Stimulated activated CD8-positive, alpha-beta memory T cell treated with anti-CD3 and anti-CD28 coated beads, Interleukin-4, amount 100 ng/mL, for 48 hours (primary cell): ENCODE results near the gene CIB1.
"Not testable (repeated sequence)": the region's sequence is repeated elsewhere in the genome, so short reads cannot be mapped to it uniquely, and the experiment has no call there.

Experiments used
- DNase-seq: peaks from one replicate; pipeline ENCODE4 v3.0.0-alpha.2; 2020

Gene CIB1

DNA sequence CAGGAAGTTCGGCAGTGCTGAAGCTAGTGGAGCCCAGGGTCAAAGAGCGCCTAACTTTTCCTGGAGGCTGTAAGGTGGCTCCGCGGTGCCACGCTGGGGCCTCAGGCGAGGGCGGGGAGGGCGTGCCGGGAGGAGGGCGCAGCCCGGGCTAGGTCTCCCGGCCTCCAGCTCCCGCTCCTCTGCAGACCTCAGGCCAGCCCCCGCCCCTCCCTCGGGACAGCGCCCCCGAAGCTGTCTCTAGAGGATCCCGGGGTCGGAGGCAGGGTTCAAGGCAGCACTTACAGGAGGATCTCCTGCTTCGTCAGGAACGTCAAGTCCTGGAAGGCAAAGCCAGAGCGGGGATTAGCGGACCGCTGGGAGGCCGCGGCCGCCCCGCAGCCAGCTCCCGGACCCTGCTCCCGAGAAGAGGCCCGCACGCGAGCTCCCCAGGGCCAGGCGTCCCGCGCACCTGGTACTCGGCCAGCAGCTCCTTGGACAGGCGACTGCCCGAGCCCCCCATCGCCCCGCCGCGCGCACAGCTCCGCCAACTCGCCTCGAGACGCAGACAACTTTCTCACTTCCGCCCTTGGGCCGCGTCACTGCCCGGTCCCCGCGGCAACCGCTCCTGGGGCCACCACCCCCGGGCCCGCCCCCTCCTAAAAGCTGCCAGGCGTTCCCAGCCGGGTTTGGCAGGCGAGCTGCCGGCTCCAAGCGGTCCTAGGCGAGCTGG lies at the start of gene CIB1:
TSS of gene CIB1 (minus strand) at position 555 of the 709 bp plus-strand sequence. CDS start at position 499, 56 bp downstream.
- peak; percentile 97 for DNase-seq

DNA sequence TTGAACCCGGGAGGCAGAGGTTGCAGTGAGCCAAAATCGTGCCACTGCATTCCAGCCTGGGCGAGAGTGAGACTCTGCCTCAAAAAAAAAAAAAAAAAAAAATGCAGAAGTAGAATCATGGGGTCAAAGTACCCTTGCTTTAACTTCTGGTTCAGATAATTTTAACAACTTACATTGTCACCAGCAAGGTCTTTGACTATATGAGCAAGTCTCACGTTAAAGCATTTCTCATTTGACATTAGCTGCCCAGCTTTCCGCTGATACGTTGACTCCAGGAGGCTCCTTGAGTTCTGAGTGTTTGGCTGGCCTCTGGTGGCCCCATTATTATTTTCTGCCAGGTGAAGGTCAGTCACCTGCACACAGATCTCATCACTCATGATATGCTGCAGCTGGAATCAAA lies 47.9 kb upstream of the CIB1 start:
- not testable (repeated sequence) for DNase-seq

DNA sequence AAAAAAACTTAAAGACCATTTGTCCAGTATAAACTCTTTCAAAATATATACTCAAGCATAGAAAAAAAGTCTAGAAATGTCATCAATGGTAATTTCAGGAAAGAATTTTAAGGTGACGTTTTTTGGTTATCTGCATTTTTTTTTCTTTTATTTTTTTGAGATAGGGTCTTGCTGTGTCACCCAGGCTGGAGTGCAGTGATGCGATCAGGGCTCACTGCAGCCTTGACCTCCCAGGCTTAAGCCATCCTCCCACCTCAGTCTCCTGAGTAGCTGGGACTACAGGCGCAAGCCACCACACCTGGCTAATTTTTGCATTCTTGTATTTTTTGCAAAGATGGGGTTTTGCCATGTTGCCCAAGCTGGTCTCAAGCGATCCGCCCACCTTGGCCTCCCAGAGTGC lies 47.0 kb upstream of the CIB1 start:
- not testable (repeated sequence) for DNase-seq

DNA sequence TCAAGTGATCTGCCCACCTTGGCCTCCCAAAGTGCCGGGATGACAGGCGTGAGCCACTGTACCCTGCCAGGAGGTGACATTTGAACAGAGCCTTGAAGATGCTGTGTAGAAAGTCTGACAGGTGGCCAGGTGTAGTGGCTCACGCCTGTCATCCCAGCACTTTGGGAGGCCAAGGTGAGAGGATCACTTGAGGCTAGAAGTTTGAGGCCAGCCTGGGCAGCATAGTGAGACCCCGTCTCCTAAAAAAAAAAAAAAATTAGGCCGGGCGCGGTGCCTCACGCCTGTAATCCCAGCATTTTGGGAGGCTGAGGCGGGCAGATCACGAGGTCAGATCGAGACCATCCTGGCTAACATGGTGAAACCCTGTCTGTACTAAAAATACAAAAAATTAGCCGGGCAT lies 44.7 kb upstream of the CIB1 start:
- DNase-seq = peak; percentile 7

DNA sequence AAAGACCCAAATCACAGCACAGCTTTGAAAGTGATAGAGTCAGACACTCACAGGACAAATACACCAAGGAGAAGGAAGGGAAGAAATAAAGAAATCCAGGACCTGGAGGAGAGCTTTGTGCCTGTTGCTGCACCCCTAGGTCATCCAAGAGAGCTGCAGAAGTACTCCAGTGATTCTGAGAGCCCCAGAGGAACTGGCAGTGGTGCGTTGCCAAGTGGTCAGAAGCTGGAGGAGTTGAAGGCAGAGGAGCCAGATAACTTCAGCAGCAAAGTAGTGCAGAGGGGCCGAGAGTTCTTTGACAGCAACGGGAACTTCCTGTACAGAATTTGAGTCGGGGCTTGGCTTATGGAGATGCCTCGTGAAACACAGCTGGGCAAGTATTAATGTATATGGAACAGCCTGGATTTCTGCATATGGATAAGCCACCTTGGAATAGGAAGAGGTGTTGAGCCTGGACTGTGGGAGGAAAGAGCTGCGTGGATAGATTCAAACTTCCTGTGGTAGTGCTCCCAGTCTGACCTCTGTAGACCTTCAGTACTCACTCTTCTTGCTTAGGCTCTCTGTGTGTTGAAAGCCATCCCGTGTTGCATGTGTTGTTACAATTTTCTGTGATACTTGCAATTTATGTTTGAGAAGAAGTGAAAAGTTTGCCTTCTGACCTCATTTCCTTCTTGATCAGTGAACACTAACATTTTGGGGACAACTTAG lies 37.9 kb upstream of the CIB1 start:
- DNase-seq = no peak

DNA sequence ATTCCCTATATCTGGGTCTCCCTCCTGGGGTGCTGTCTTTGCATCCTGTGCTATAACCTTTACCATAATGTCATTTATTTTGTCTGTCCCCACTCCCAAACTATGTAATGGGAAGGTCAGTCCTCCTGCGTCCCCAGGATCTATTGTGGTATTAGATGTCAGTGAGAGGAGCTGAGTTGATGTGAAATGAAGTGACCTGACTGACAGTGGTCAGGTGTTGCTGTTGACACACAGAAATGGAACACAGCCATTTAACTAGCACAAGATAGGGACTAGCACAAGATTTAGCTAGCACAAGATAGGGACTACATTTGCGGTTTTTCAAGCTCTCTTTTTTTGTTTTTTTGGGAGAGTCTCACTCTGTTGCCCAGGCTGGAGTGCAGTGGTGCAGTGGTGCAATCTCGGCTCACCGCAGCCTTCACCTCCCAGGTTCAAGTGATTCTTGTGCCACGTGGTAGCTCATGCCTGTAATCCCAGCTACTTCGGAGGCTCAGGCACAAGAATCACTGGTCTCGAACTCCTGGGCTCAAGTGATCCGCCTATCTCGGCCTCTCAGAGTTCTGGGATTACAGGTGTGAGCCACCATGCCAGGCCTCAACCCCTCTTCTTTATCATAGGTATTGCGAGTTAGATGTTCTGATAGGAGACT lies 36.9 kb upstream of the CIB1 start:
- no peak for DNase-seq

DNA sequence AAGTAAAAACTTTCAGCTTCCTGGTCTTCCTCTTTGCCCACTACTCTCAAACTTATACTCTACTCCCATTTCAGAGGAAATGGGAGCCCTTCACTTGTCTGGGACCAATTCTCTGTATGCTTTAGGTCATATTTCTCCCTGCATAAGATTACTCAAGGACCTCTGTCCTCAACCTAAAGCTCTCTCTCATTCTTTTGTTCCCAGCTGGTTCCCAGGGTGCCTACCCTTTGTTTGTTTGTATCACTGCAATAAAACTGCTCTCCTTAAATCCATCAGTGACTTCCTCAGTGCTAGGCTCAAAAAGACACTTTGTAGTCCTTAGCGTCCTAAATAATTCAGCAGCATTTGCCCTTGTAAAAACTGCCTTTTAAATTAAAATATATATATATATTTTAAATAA lies 34.7 kb upstream of the CIB1 start:
- DNase-seq = no peak

DNA sequence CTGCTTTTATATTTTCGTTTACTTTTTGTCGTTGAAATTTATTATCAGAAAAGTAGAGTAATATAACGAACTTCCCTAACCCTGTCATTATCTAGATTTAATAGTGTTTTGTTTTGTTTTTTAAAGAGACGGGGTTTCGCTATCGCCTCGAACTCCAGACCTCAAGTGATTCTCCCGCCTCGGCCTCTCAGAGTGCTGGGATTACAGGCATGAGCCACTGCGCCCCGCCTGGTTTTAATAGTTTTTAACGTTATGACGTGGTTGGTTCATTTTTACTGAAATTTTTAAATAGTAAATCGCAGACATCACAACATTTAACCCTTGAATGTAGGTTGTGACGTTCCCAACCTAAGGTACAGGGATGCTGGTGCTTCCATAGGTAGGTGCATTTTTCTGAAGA lies 32.7 kb upstream of the CIB1 start:
- peak; percentile 47 for DNase-seq

DNA sequence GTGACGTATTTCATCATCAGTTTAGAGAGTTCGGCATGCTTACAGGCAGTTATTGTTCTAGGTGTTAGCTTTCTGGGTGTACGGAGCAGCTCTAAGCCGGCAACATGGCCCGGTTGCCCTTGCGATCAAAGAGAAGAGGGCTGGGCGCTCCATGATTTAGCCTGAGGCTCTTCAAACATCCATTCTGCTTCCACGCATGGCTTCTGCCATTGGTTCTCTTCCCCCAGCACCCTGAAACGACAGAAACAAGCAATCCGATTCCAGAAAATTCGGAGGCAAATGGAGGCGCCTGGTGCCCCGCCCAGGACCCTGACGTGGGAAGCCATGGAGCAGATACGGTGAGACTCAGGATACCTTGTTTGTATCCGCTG lies 32.3 kb upstream of the CIB1 start:
- peak; percentile 66 for DNase-seq

DNA sequence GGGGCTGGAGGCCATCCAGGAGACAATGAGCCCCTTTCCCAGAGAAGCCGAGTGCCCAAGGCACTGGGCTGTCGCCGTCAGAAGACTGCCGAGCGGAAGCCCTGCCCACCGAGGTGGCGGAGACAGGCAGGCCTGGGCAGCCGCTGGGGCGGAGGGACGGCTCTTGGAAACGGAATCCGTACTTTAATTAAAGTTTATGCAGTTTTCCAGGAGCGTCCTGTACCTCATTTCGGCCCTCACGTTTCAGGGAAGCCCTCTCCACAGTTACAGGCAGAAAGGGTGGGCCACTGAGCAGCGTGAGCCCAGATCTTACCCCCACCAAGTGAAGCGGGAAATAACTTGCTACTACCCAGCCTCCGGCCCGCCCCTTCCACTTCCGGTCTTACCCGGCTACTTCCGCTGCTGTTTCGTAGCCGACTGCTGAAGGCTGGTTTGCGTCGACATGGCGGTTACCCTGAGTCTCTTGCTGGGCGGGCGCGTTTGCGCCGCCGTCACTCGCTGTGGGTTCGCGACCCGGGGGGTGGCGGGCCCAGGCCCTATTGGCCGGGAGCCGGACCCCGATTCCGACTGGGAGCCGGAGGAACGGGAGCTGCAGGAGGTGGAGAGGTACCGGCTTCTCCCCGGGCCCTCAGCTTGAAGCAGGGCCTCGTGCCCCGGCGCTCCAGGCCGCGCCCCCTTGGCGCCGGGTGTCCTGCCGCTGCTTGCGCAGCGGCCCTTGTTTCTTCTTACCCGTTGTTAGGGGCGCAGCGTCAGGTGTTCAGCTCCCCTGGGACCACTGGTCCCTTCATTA lies 31.7 kb upstream of the CIB1 start, which contains the start of gene NGRN:
TSS of gene NGRN (plus strand) at position 402 of the 790 bp plus-strand sequence. CDS start at position 443, 41 bp downstream.
- peak; percentile 94 for DNase-seq

DNA sequence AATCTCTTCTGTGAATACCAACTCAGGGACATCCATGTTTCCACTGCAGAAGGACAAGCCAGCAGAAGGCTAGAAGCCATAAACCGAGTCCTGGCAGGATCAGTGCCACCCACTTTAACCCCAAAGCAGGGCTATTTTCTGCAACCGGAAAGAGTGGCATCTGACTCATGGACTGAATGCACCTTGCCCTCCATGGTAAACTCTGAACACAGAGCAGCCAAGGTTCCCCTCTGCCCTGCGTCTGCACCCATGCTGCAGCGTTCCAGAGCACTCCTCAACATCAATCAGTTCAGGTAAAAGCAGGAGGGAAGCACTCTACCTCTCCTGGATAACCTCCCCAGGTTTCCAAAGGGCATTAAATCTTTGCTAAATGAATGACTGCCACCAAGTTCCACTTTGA lies 30.9 kb upstream of the CIB1 start:
- DNase-seq = peak; percentile 53

DNA sequence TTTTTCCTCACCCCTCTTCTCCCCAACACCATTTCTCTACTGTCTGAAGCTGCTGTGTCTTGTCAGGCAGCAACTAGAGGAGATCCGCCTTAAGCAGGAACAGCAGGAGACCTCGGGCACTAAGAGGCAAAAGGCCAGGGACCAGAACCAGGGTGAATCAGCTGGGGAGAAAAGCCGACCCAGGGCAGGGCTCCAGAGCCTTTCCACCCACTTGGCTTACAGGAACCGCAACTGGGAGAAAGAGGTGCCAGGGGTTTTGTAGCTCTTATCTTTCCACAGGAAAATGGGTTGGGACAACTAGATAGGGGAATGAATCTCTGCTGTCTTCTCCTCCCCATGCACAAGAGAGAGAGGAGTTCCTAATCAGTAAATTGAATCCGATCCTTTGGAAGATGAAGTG lies 28.7 kb upstream of the CIB1 start:
- DNase-seq = no peak

DNA sequence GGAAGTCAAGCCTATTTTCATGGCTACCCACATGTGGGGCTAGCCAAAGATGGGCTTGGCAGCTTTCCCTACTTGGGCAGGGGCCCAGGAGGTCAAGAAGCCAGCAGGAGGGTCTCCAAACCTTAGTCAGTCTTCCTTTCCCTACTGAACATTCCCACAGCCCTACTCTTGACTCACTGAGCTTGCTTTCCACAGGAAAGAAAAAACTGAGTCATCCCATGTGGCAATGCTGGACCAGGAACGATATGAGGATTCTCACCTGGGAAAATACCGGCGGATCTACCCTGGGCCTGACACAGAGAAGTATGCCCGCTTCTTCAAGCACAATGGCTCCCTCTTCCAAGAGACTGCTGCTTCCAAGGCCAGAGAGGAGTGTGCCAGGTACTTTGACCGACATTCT lies 28.1 kb upstream of the CIB1 start:
- no peak for DNase-seq

DNA sequence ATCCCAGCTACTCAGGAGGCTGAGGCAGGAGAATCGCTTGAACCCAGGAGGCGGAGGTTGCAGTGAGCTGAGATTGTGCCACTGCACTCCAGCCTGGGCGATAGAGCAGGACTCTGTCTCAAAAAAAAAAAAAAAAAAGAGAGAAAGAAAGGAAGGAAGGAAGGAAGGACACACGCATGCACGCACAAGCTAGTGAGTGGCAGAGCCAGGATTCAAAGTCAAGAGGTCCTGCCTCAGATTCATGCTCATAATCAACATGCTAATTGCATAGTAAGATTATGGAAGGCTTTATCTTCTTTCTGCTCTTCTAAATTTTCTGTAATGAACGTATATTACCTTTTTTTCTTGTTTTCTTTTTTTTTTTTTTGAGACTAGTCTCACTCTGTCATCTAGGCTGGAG lies 27.0 kb upstream of the CIB1 start:
- not testable (repeated sequence) for DNase-seq

DNA sequence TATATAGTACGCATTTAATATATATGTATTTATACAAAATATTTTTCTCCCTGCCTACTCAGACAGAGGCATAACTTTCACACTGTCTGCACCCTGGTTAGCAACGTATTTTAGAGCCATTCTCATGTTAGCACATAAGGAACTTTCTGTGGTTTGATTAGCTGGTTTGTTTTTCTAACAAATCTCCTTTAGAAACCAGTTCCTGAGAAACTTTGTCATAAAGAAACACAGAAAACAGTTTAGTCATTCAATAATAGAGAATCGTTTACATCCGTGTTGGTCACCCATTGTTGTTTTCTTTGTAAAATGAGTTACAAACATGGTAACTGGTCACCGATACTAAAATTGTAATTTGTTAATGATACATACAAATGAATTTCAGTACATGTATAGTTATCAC lies 25.8 kb upstream of the CIB1 start:
- DNase-seq = no peak

DNA sequence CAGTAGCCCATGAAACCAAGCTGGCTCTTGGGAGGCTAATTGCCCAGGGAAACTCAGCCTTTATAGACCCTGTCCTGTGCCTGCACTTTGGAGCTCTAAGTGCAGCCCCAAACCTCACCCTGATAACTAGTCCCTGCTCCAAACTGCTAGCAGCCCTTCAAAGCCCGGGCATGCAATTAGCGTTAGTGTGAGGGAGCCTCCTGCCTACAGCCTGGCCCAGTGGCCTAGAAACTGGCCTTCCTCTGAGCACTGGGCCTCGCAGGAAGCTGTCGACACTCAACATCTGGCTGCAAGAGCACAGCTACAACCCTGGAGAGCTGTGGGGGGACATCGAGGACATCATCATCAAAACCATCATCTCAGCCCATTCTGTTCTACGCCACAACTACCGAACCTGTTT lies 24.0 kb upstream of the CIB1 start:
- no peak for DNase-seq

DNA sequence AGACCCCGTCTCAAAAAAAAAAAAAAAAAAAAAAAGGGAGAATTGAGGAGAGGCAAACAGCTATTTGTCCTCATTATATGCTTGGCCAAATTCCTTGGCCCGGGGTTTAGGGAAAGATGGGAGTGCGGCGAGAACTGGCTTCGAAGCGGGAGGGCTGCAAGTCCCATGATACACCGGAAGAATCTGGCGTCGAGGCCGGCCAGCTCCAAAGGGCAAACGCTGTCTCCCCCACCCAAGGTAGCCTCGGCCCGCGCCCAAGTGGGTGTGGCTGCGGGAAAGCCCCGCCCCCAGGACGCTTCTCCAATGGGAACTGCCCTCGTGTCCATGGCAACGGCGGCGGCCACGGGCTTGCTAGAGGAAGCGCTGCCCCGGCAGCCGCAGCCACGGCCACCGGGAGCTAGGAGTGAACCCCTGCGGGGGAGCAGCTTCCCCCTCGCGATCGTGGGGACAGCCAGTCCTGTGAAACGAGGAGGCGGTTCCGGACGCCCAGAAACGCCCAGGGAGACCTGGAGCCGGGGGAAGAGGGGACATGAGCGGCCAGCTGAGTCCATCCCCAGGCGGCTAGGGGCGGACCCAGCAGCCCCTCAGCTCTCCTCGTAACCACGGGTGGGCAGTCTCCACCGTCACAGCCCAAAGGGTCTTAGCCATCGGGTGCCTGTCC lies 15.6 kb upstream of the CIB1 start, which contains the start of gene TTLL13:
TSS of gene TTLL13 (plus strand) at position 354 of the 661 bp plus-strand sequence. CDS start 1,075 bp downstream, outside the sequence.
- DNase-seq = peak; percentile 96

DNA sequence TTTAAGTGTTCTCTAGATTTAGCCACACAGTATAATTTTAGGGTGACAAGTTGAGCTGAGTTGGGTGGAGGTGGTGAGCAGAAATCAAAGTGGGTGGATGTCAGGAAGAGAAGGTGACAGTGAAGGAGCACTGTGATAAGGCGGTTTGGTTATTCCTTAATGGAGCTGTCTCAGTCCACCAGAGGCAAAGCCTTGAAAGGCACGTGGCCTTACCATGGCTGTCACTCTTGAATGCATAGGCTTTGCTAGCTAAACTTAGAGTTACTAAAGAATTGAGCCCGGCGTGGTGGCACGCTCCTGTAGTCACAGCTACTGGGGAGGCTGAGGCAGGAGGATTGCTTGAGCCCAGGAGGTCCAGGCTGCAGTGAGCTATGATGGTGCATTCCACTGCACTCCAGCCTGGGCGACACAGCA lies 15.1 kb upstream of the CIB1 start:
- DNase-seq = no peak

DNA sequence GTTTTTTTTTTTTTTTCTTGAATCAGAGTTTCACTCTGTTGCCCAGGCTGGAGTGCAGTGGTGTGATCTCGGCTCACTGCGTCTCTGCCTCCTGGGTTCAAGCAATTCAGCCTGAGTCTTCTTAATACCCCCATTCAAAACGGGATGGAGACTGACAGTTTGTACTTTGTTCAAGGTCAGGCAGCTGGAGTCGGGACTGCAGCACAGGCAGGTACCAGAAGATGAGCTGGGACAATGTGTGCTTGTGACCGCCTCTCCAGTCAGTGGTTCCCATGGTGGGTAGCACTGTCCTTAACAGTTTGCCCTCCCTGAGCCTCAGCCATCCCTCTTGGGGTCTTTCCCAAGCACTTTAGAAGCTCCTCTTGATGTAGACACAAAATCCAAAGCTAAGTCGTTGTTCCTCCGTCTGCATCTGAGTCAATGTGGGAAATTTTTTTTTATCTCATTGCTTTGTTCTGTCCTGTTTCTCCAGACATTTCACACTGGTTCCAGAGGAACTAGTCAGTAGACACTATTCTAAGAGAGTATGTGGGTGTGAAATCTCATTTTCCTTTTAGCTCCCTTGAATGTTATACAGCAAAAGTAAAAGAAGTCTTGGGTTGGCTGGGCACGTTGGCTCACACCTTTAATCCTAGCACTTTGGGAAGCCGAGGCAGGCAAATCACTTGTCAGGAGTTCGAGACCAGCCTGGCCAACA lies 10.3 kb upstream of the CIB1 start:
- no peak for DNase-seq

DNA sequence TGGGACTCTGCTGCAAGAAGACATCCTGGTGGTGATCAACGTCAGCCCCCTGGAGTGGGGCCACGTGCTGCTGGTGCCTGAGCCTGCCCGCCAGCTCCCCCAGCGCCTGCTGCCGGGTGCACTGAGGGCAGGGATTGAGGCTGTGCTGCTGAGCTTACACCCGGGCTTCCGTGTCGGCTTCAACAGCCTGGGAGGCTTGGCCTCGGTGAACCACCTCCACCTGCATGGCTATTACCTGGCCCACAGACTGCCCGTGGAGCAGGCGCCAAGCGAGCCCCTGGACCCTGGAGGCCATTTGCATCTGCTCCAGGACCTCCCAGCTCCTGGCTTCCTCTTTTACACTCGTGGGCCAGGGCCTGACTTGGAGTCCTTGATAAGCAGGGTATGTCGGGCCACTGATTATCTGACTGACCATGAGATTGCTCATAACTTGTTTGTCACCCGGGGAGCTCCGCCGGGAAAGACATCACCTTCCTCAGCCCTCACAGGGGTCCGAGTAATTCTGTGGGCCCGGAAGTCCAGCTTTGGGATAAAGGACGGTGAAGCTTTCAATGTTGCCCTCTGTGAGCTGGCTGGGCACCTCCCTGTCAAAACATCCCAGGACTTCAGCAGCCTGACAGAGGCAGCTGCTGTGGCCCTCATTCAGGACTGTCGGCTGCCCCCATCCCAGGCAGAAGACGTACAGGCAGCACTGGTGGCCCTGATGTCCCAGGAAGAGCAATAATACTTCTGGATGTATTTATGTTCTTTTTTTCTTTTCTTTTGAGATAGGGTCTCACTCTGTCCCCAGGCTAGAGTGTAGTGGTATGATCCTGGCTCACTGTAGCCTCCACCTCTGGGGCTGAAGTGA lies 7.8 kb upstream of the CIB1 start:
- DNase-seq = no peak

DNA sequence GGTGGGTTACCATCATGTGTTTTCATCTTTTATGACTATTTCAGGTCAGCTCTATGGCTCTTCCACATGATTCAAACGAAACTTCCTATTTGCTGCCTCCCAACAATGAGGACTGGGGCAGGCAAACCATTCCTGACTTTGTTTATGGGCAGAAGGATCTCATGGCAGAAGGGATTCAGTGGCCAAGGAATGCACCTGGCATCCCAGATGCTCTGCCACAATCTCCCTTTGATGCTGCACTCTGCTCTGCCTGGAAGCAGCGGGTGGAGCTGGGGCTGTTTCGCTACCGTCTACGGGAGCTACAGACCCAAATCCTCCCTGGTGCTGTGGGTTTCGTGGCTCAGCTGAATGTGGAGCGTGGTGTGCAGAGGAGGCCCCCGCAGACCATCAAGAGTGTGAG lies 7.1 kb upstream of the CIB1 start:
- DNase-seq = no peak
